GM23248 (cell line): ENCODE measurements around the gene CDKL5. TPM values are rescaled to one million over a fixed set of nuclear protein-coding genes. Genes with fewer than 3 reads are reported as not detected.

Source experiments
- DNase-seq: peaks from one replicate; pipeline ENCODE4 v3.0.0-alpha.2; 2015
- H2AFZ ChIP-seq: fragments of 200-600 bp; sonication (generic); 2 replicates; pipeline ENCODE4 v1.6.1; 2016; ENCODE audit warnings: antibody characterized with exemption
- H3F3A ChIP-seq: fragments of 200-600 bp; sonication (generic); 2 replicates; pipeline ENCODE4 v1.6.1; 2016; ENCODE audit warnings: mild to moderate bottlenecking, antibody characterized with exemption, mixed run types; ENCODE audit not compliant: insufficient read depth
- H3K27ac ChIP-seq: fragments of 200-600 bp; sonication (generic); 2 replicates; pipeline ENCODE4 v1.5.1; 2016; ENCODE audit warnings: mild to moderate bottlenecking
- H3K27me3 ChIP-seq: fragments of 200-600 bp; sonication (generic); replicated peaks from 2 replicates; pipeline ENCODE4 v1.6.1; 2016; ENCODE audit warnings: mild to moderate bottlenecking; ENCODE audit not compliant: insufficient read depth
- H3K36me3 ChIP-seq: fragments of 200-600 bp; sonication (generic); 2 replicates; pipeline ENCODE4 v1.6.1; 2016; ENCODE audit warnings: low read depth, mild to moderate bottlenecking
- H3K4me1 ChIP-seq: fragments of 200-600 bp; sonication (generic); 2 replicates; pipeline ENCODE4 v1.6.1; 2016; ENCODE audit warnings: mild to moderate bottlenecking; ENCODE audit not compliant: insufficient read depth
- H3K4me2 ChIP-seq: fragments of 200-600 bp; sonication (generic); one replicate; pipeline ENCODE4 v1.6.1; 2016; ENCODE audit warnings: mild to moderate bottlenecking; ENCODE audit not compliant: unreplicated experiment
- H3K4me3 ChIP-seq: fragments of 200-600 bp; sonication (generic); 2 replicates; pipeline ENCODE4 v1.5.1; 2016; ENCODE audit warnings: mild to moderate bottlenecking
- H3K79me2 ChIP-seq: fragments of 200-600 bp; sonication (generic); 2 replicates; pipeline ENCODE4 v1.6.1; 2016; ENCODE audit warnings: mild to moderate bottlenecking; ENCODE audit not compliant: insufficient read depth
- H3K9ac ChIP-seq: fragments of 200-600 bp; sonication (generic); 2 replicates; pipeline ENCODE4 v1.6.1; 2016; ENCODE audit warnings: mild to moderate bottlenecking
- H3K9me2 ChIP-seq: fragments of 200-600 bp; sonication (generic); 2 replicates; pipeline ENCODE4 v1.6.1; 2016; ENCODE audit warnings: mixed run types, mild to moderate bottlenecking, moderate library complexity; ENCODE audit not compliant: insufficient read depth
- H3K9me3 ChIP-seq: fragments of 200-600 bp; sonication (generic); one replicate; pipeline ENCODE4 v1.6.1; 2017; ENCODE audit warnings: low read depth
- H4K20me1 ChIP-seq: fragments of 200-600 bp; sonication (generic); 2 replicates; pipeline ENCODE4 v1.6.0; 2016; ENCODE audit not compliant: insufficient read depth
- EZH2 ChIP-seq: fragments of 200-600 bp; sonication (generic); IDR thresholded peaks from 2 replicates; pipeline ENCODE4 v1.6.1; 2018; ENCODE audit warnings: antibody characterized with exemption, mild to moderate bottlenecking; ENCODE audit not compliant: insufficient read depth, poor library complexity, severe bottlenecking
- EZH2phosphoT487 ChIP-seq: fragments of 200-600 bp; sonication (generic); IDR thresholded peaks from 2 replicates; pipeline ENCODE4 v1.6.1; 2018; ENCODE audit warnings: antibody characterized with exemption, moderate library complexity, mild to moderate bottlenecking, low read depth; ENCODE audit not compliant: insufficient read depth
- WGBS, 2 experiments: methylation state at CpG; one replicate each; pipeline ENCODE4 v1.1.6; 2015 to 2017; ENCODE audit warnings: low lambda C conversion rate in 2 of 2, low coverage in 1 of 2; ENCODE audit errors: missing lambda C conversion rate in 2 of 2; 5-methylcytosine and 5-hydroxymethylcytosine counted together
- in situ Hi-C: fragments of 300-500 bp; cut with MboI; formaldehyde crosslinking; loops from 2 replicates; pipeline ENCODE4 v1.15.0; 2020
- polyA plus RNA-seq: library from polyadenylated mRNA; unstranded; fragments of >200 nt; fragmentation: Nextera tagmentation; extraction: Ambion mirVana; gene quantifications from 2 replicates; pipeline ENCODE4 v1.2.1, GENCODE V29; 2016
- small RNA-seq: library from RNA; depleted of rRNA; stranded (forward); fragments of <200 nt; gene quantifications from one replicate; pipeline ENCODE3, GENCODE V24; 2014; ENCODE audit warnings: low read depth, low replicate concordance
- total RNA-seq: library from RNA; depleted of rRNA; stranded (reverse); fragments of >200 nt; shearing (Covaris generic); gene quantifications from 2 replicates; pipeline ENCODE4 v1.2.3, GENCODE V29; 2014; rRNA removed

The CDKL5 gene
- total and polyA plus RNA-seq, 2 experiments from 2014 or later: 2.2 to 3.0 TPM

DNA sequence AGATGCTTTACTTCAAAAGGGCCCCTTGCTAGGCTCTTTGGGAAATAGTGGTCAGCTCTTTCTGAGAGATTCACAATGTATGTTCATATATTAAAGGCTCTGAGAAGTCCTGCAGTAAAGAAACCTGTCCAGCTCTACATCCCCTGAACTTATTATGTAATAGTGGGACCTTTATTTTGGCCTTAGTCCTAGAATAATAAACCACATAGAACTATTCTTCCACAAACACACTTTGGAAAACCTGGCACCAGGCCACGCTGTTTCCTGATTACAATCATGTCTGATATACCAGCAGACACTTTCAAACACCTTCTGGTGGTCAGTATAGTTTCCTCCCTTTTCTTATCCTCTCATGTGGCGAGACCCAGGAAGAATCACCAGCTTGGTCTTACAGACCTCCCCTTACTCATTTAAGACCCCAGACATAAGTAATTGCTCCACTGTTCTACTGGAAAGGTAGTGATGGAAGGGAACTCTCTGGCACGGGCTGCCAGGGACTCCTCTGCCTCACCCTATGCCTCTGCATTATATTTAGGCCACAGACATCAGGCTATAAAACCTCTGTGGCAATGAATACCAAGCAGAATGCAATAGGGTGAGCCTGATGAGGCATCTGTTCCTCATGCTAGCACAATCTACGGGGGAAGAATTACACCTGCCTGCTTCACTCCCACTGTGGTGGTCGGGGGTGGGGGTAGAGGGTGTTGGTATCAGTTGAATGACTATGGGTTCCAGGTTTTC, 276.4 kb downstream of the CDKL5 start:
- no peaks in the 10 kb centered on the region for H3K9me3 ChIP-seq
- H3K9me2 ChIP-seq: no peaks in the 10 kb centered on the region
- 52 to 55% methylated on average over 3 to 5 of the region's 5 CpGs for WGBS, 2 experiments
- DNase-seq: no peak
- H3K4me2 ChIP-seq: no peak overlapping the region
- no peaks in the 10 kb centered on the region for H3F3A ChIP-seq
- in situ Hi-C loops: no loop called here
- no peaks in the 10 kb centered on the region for H4K20me1 ChIP-seq
- H3K27me3 ChIP-seq: no peaks in the 10 kb centered on the region
- H2AFZ ChIP-seq: no peak overlapping the region
- peaks cover 3% of the 10 kb centered on the region; the same call in 1 of the 2 replicates for H3K4me1 ChIP-seq
- TF ChIP-seq EZH2phosphoT487: no peak
- no peak for TF ChIP-seq EZH2
- H3K4me3 ChIP-seq: no peak overlapping the region
- H3K79me2 ChIP-seq: no peaks in the 10 kb centered on the region
- no peaks in the 10 kb centered on the region for H3K36me3 ChIP-seq
- no peak overlapping the region for H3K9ac ChIP-seq
- no peak overlapping the region for H3K27ac ChIP-seq

DNA sequence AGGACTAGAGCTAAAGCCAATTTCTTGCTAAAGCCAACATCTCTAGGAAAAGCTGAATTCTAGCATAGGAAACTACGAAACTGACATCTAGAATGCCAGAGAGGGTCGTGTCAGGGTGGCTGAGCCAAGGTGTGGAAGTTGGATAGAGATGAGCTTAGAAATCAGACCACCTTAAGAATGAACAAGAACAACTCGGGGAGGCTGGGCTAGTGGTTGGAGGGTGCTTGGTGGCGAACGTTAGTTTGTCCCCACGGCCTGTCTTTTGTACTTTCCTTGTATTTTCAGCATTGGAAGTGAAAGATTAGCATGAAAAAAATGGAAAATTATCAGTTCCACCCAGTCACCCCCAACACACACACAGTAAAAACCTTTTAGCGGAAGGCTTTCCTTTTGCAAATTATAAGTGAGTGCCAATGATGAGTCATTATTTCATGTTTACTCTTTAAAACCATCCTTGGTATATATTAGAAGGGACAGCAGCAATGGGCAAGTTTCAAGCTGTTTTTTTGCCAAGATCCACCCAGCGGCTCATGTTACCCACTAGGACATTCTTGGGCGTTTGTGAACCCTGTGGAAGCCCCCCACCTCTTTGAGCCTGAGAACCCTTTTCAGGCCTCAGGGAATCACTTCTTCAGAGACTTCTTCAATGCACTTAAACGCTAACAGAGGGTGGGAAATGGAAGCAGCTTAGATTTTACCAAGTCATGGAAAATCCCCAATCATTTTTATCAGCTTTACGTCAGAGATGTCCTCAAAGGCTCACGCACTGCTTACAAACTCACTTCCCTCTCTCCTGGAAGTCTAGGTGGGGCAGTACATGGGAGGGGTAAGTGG, 277.2 kb downstream of the CDKL5 start:
- WGBS, 2 experiments: 43% methylated on average over 10 to 12 of the region's 12 CpGs
- Histone ChIP-seq H3K9me2 (no peaks in the 10 kb centered on the region), H3K27ac (no peak overlapping the region), H3K9me3 (no peaks in the 10 kb centered on the region), H3K36me3 (no peaks in the 10 kb centered on the region), H3F3A (no peaks in the 10 kb centered on the region), H3K4me3 (no peak overlapping the region), H3K79me2 (no peaks in the 10 kb centered on the region), H2AFZ (no peak overlapping the region), H3K27me3 (no peaks in the 10 kb centered on the region), H3K4me1 (peaks cover 3% of the 10 kb centered on the region; the same call in 1 of the 2 replicates), H4K20me1 (no peaks in the 10 kb centered on the region), H3K9ac (no peak overlapping the region), H3K4me2 (no peak overlapping the region)
- in situ Hi-C loops: no loop called here
- DNase-seq: peak; percentile 42
- no peak for TF ChIP-seq EZH2phosphoT487
- TF ChIP-seq EZH2: no peak

Small RNA genes lying within 50 kb of the gene (small RNA-seq; reads per million reads assigned to genes)
- not detected for gene RF00019

Other genes with a start within 250 kb of the CDKL5 start
- not detected in 2 replicates for gene BEND2, start 204.7 kb upstream of the CDKL5 start, total RNA-seq
- not detected in 2 replicates for gene BEND2, start 204.7 kb upstream of the CDKL5 start, polyA plus RNA-seq
- 0.38 and 2.1 TPM in 2 replicates for gene SCML2, start 70.9 kb upstream of the CDKL5 start, total RNA-seq
- 1.4 and 2.0 TPM in 2 replicates for gene SCML2, start 70.9 kb upstream of the CDKL5 start, polyA plus RNA-seq
- gene RS1, start 246.5 kb downstream of the CDKL5 start, total RNA-seq: not detected in 2 replicates
- not detected in 2 replicates for gene RS1, start 246.5 kb downstream of the CDKL5 start, polyA plus RNA-seq